Colon (tissue), 2 donors: ENCODE measurements around the gene SH3BP5.

ENCODE experiments used
- FAIRE-seq: peaks from 2 replicates; lab custom pipeline; 2012; peaks lifted over from hg19 to GRCh38; lab: Jason Lieb, UNC
- donor health status: control.
- donor health status: control.

Gene SH3BP5

GRCh38 chr3:15243822-15244482 lies 88.4 kb downstream of the SH3BP5 start:
- no peak for FAIRE-seq

- FAIRE-seq, result no peak
These were observed 91.0 kb downstream of the SH3BP5 start for GRCh38 chr3:15241341-15241740.

GRCh38 chr3:15229262-15229661 lies 103.1 kb downstream of the SH3BP5 start:
- FAIRE-seq, result no peak

- FAIRE-seq, result no peak
These were observed 104.2 kb downstream of the SH3BP5 start for GRCh38 chr3:15228147-15228546.

- no peak for FAIRE-seq
These were observed 108.5 kb downstream of the SH3BP5 start for GRCh38 chr3:15223685-15224572.

GRCh38 chr3:15221574-15222217 lies 110.7 kb downstream of the SH3BP5 start:
- FAIRE-seq, result no peak

- no peak for FAIRE-seq
These were observed 111.7 kb downstream of the SH3BP5 start for GRCh38 chr3:15220661-15221060.

- FAIRE-seq, result no peak
These were observed 112.3 kb downstream of the SH3BP5 start for GRCh38 chr3:15220056-15220455.

- no peak for FAIRE-seq
These were observed 113.7 kb downstream of the SH3BP5 start for GRCh38 chr3:15218689-15219088.

GRCh38 chr3:15217841-15218267 lies 114.5 kb downstream of the SH3BP5 start:
- FAIRE-seq, result no peak

- no peak for FAIRE-seq
These were observed 115.2 kb downstream of the SH3BP5 start for GRCh38 chr3:15217011-15217671.

- no peak for FAIRE-seq
These were observed 115.9 kb downstream of the SH3BP5 start for GRCh38 chr3:15216501-15216900.

- no peak for FAIRE-seq
These were observed 116.4 kb downstream of the SH3BP5 start for GRCh38 chr3:15215996-15216395.

GRCh38 chr3:15214758-15215157 lies 117.6 kb downstream of the SH3BP5 start:
- FAIRE-seq, result no peak

- FAIRE-seq, result no peak
These were observed 120.4 kb downstream of the SH3BP5 start for GRCh38 chr3:15211937-15212336.

- FAIRE-seq, result no peak
These were observed 124.4 kb downstream of the SH3BP5 start for GRCh38 chr3:15207836-15208504.

GRCh38 chr3:15206662-15207576 lies 125.5 kb downstream of the SH3BP5 start:
- FAIRE-seq, result no peak

GRCh38 chr3:15205934-15206661 lies 126.3 kb downstream of the SH3BP5 start, which contains the start of gene CAPN7:
TSS of gene CAPN7 (plus strand) at chr3:15206246. CDS start at chr3:15206496, 250 bp downstream.
- FAIRE-seq, result no peak

- no peak for FAIRE-seq
These were observed 126.9 kb downstream of the SH3BP5 start for GRCh38 chr3:15205482-15205933.
